Prostate gland (tissue), 2 donors: ENCODE measurements around the gene ATP5F1C.

Source experiments
- CTCF ChIP-seq, 4 experiments: fragments of 200-600 bp in 2 of 4; fragments of 450-650 bp in 2 of 4; sonication (generic) in 2 of 4; IDR thresholded peaks; 1 replicate in 3 of 4; 2 replicates in 1 of 4; pipeline ENCODE4 v1.5.1; 2016 to 2019; ENCODE audit warnings: antibody characterized with exemption in 4 of 4, mild to moderate bottlenecking in 2 of 4, moderate library complexity in 2 of 4
- POLR2AphosphoS5 ChIP-seq: sonication (generic); formaldehyde crosslinking; IDR thresholded peaks from one replicate; pipeline ENCODE4 v1.6.1; 2017; ENCODE audit warnings: antibody characterized with exemption

GRCh38 chr10:7826971-7827370 is 39.0 kb downstream of the ATP5F1C start:
- TF ChIP-seq CTCF (IDR thresholded peaks at IDR 0.05) (no peak), POLR2AphosphoS5 (no peak)
